NK-92 treated with Interleukin-12 subunit alpha and Interleukin-12 subunit beta, amount 100 ng/mL, for 24 hours (cell line): ENCODE data around the gene MKLN1.
"Not testable (repeated sequence)": the region's sequence is repeated elsewhere in the genome, so short reads cannot be mapped to it uniquely, and the experiment has no call there.

ENCODE experiments used
- DNase-seq: peaks from one replicate; lab custom pipeline; 2025; lab: John Stamatoyannopoulos, UW

MKLN1 gene

GRCh38 chr7:131501930-131502685 is 174.4 kb downstream of the MKLN1 start:
- DNase-seq: no peak

DNA sequence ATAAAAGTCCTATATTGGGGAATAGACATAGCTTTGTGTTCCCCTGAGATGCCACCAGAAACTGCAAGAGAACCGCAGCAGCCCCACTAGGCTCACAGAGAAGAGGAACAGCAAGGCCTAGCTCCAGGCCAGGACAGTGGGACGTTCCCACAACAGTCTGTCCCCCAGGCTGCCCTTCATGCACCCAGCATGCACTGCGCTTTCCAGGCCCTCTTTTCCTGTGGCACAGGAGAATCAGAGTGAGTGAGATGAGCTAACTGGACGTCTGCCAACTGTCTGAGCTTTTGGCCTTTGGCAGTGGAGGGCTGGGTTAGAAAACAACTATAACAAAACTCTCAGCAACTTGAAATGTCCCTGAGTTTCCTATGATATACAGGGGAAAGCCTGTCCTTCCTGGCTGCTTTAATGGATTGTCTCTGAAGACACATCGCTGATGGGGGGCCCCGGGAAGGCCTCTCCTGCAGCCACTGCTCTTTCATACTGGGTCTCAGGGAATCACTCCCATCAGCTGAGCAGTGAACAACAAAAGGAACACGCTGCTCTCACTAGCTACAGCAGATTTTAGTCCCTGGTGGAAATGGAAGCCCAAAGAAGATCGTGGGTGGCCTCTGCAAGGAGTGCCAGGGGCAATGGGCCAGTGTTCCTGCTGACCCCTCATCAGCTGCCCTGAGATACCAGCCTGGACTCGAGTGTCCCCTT is 175.3 kb downstream of the MKLN1 start:
- DNase-seq: no peak

GRCh38 chr7:131503639-131504038 is 176.0 kb downstream of the MKLN1 start:
- DNase-seq: no peak

DNA sequence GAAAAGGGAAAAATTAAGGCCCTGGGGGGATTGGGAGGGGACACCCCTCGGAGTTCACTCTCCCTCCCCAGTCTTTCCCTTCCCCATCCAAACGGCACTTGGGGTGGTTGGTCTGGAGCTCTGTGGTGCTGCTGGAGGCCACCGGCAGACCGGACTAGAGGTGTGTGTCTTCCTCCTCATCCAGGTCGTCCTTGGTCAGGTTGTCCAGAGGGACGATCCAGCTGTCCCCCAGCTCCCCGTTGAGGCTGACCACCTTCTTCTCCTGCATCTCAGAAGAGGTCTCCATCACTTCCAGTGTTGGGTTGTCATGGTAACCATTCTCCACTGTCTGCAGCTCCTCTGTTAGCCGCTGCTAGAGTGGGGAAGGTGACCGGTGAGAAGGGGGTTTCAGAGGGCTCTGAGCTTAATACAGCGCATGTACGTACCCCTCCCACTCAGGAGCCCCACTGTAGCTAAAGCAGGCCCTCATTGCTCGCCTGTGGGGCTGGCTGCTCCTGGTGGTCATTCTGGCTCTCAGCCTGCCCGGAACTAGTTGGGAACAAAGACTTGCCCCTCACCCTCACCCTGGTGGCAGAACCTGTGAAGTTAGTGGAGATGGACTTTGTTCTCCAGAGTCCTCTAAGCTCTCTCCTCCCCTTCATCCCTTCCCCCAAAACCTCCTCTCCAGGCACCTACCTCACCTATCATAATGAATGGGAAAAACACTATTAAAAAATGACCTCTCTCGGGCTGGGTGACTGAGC is 176.7 kb downstream of the MKLN1 start:
- DNase-seq: no peak

- not testable (repeated sequence) for DNase-seq
Measured at GRCh38 chr7:131505037-131505620, 177.5 kb downstream of the MKLN1 start.

- DNase-seq: no peak
Measured at GRCh38 chr7:131505636-131506557, 178.2 kb downstream of the MKLN1 start.

GRCh38 chr7:131506597-131506996 is 178.9 kb downstream of the MKLN1 start:
- no peak for DNase-seq

- DNase-seq: peak; percentile 56
Measured at GRCh38 chr7:131507592-131508331, 180.1 kb downstream of the MKLN1 start.

DNA sequence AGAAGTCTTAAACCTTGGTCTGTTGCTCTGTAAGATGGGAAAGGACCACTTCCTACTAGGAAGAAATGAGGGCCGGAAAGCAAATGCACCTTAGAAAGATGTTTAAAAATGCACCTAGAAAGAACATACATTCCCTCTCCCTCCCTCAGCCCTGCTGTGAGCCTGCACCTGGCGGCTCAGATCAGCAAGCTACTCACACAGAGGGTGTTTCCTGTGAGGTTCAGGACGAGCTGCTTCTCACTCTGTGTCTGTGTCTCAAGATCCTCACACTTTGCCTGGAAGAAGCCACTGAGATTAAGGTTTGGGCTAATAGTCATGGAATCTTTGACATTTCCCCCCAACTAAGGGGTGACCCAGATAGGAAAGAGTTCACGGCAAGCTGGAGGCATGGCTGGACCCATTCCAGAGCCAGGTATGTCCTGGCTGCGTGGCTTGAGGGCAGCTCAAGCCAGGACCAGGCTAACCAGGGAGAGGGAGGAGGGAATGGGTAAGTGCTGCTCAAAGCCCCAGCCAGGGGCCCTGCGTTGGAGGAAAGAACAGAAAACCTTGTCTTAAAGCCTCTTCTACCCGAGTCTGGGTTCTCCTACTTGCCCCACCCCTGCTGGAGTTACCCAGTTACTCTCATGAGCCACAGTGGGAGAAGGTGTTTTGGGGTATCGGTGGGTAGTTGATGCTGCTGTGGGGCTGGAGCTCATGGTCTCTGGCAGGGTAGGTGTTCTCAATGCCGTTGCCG is 181.2 kb downstream of the MKLN1 start:
- DNase-seq: no peak

GRCh38 chr7:131509781-131510180 is 182.1 kb downstream of the MKLN1 start:
- no peak for DNase-seq

DNA sequence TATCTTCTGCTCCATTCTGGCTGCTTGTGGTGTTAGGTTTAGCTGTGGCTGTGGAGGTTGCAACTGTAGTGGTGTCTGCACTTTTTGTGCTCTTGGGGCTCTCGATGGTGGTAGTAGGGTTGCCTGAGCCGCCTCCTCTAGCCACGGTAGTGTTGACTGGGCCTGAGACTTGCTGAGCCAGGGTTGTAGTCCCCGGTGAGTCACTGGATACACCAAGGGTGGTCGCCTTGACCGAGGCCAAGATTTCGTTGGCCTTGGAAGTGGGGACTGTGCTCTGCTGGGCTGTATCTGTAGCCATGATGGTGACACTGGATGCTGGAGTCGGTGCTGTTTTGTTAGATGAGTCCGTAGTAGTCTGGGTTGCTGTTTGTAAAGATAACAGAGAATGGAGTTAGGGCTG is 183.4 kb downstream of the MKLN1 start:
- DNase-seq: no peak

GRCh38 chr7:131511774-131512535 is 184.3 kb downstream of the MKLN1 start:
- no peak for DNase-seq

DNA sequence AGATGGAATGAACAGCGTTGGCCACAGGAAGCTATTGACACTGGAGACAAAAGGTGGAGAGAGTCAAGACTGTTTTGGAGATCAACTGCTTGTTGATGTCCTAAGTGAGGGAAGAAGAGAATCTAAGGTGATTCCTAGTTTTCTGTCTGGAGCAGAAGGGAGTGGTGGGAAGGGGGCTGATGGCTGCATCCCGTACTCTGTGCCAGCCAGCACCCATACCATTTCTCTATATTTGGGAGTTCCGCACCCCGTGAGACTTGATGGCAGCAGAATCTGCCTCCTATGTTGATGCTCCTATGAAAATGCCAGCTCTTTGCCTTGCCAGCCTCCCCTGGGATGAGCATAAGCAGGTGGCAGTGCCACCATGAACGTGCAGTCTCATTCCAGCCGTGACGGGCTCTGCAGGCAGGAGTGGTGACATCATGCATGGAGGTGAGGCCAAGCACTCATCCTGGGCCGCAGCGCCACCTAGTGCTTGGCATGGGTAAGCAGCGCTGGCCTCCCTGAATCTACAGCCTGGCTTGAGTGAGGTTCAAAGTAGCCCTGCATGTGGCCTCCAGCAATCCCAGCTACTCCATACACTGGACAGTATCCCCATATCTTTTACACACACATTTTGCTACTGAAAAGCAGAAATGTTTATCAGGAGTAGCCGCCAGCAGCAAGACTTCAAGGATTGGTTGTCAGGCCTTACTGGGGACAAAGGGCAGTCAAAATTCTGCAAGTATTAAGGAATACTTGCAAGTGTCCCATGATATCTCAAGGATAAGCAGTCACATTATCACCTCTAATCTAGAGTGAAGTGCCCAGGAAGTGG is 185.8 kb downstream of the MKLN1 start:
- DNase-seq: peak; percentile 65

GRCh38 chr7:131515471-131515870 is 187.8 kb downstream of the MKLN1 start:
- not testable (repeated sequence) for DNase-seq

- no peak for DNase-seq
Measured at GRCh38 chr7:131517218-131517923, 189.7 kb downstream of the MKLN1 start.

DNA sequence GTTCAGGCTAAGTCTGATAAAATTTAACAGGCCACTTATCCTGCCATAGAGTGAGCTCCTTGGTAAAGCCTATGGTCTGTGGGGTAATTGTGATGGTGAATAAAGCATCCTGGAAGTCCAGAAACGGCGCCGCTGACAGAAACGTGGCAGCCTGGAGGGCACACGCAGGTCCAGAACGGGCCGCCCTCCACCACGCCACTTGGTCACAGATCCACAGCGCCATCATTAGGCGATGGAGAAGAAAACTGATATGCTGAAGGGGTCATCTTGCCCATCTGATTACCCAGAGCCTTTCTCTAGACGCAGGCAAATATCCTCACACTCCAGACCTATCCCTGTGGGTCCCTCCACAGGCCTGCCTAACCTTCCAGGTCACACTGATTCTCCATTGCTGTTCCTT is 190.9 kb downstream of the MKLN1 start:
- DNase-seq: no peak

DNA sequence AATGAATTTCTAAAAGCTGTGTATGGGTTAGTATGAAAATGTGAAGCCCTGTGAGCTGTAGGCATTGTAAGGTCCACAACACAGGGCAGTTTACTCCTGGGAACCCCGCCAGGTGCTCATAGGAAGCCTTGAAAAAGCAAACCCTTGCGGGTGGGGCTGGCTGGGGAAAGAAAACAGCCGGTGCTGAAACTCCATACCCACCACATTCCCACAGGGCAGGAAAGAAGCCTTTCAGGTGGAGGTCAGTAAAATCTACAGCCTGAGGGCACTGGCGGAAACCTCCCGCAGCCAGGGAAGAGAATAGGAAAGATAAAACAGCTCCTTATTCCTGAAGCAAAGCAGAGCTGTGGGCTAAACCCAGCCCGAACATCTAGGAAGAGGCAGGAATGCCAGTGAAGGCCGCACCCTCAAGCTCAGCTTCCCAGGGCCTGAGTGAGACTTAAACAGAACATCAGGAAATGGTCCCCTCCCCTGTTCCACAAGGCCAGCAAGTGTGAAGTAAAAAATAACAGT is 194.0 kb downstream of the MKLN1 start:
- DNase-seq: no peak
